TTC549 (cell line): ENCODE results near the gene WAC.
"Not testable (repeated sequence)": the region's sequence is repeated elsewhere in the genome, so short reads cannot be mapped to it uniquely, and the experiment has no call there.

Source experiments
- FAIRE-seq: peaks from 2 replicates; lab custom pipeline; 2012; peaks lifted over from hg19 to GRCh38; lab: Jason Lieb, UNC

The WAC gene

DNA sequence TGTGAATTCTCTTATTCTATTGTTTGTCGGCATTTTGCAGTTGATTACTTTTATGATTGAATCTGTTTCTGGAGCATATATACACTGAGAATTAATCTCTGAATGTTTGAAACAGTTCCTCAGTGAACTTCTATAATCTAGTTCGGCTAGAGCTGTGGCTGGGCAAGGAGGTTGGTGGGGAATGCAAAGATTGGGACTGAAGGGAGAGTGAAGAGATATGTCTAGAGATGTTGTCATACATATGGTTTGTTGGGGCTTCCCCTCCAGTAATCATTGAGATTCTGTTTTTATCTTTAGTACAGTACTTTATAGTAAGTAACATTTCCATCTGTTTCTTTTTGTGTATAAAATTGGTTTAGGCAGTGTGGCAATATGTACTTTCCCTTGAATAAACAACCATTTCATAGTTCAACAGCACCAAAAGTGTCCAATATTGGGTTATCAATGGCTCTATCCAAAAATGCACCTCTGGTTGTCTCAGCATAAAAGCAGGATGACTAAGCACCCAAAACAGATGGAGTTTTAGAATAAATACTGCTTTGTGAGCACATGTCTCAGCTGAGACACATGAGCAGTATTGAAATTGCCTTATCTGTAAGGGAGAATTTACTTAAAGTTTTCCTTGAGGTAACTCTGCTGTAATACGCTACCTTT lies 36.7 kb downstream of the WAC start:
- no peak for FAIRE-seq

DNA sequence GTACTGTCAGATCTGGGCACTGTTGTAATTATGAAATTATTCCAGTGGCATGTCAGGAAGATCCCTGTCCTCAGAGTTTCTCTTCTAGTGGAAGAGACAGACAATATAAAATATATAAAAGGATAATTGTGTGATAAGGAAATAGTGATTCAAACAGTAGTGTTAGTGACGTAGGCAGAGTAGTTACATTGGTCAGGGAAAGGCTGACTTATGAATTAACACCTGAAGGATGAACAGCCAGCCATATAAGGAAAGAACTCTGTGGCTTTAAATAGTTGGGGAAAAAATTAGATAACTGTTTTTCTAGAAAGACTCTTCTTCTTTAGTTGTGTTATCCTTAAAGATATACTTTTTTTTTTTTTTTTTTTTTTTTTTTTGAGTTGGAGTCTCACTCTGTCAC lies 37.7 kb downstream of the WAC start:
- no peak for FAIRE-seq

DNA sequence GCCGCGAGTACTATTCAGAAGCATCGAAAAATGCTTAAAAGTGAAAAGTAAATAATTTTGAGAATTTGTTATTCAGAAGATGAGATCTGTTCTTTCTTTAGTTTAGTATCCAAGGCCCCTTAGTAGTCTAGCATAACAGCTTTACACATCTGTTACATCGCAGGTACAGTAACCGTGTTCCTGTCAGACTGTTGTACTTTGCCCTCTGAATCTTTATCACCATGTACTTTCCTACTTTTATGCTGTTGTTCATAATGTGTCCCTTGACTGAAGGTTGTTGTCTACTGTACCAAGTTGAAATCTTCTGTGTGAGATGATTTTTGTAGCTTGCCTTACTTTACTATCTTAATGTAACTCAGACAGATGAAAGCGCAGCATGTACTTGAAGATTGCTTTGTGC lies 38.3 kb downstream of the WAC start:
- FAIRE-seq = no peak

DNA sequence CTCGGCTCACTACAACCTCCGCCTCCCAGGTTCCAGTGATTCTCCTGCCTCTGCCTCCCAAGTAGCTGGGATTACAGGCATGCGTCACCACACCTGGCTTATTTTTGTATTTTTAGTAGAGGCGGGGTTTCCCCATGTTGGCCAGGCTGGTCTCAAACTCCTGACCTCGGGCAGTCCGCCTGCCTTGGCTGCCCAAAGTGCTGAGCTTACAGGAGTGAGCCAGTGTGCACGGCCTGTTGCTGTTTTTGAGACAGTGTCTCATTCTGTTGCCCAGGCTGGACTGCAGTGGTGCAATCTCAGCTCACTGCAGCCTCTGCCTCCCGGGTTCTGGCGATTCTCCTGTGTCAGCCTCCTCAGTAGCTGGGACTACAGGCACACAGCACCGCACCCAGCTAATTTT lies 41.3 kb downstream of the WAC start:
- FAIRE-seq = not testable (repeated sequence)

DNA sequence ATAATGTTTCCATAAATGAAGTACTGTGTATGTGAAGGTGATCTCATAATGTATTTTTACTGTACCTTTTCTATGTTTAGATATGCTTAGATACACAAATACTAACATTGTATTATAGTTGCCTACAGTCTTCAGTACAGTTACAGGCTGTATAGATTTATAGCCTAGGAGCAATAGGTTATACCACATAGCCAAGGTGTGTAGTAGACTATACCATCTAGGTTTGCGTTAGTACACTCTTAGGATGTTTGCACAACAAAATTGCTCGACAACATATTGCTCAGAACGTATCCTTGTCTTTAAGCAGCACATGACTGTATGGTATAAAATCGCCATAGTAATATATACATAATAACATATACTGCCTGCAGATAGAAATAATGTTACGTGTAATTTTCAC lies 42.9 kb downstream of the WAC start:
- no peak for FAIRE-seq

DNA sequence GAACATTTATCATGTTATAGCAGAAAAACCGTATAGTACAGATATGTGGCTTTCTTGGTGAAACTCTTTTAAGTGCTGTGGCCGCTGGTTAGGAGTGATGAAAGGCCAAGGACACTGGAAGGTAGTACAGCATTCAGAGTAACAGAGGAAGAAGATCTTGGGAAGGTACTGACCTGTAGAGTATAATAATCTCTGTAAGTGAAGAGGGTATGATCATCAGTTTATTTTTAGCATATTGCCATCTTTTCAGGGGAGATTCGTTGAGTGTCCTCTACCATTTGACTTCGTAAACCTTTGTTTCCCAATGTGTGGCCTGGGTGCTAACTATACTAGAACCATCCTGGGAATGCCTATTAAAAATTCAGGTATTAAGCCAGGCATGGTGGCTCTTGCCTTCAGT lies 44.6 kb downstream of the WAC start:
- no peak for FAIRE-seq

DNA sequence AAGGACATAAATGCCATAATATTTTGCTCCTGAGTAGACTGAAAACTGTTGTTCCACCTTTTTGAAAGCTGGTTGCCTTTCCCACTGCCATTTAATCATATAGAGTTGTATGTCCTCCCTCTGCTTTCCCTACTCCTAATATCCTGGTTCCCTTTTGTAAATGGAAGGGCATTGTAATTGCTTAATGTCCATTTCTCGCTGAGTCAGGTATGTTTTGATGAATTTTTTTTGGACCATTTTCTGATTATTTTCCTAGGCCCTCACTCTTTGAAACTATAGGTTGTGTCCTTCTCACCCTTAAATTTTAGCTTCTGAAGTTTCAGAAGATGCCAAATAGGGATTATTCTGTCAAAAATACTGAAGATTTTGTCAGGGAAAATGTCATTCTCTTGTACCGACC lies 45.5 kb downstream of the WAC start:
- no peak for FAIRE-seq

DNA sequence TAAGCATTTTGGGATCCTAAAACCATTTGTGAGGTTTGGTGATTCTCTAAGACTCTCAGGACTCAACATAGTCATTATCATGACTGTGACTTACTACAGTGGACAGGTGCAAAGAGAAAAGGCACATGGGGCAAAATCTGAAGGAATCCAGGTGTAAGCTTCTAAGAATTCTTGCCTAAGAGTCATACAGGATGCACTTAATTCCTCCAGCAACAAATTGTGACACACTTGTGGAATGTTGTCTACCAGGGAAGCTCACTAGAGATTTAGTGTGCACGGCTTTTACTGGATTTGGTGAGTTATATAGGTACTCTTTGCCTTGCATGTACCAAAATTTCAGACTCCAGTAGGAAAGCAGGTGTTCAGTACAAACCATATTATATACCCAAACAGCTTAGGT lies 47.9 kb downstream of the WAC start:
- FAIRE-seq = no peak

DNA sequence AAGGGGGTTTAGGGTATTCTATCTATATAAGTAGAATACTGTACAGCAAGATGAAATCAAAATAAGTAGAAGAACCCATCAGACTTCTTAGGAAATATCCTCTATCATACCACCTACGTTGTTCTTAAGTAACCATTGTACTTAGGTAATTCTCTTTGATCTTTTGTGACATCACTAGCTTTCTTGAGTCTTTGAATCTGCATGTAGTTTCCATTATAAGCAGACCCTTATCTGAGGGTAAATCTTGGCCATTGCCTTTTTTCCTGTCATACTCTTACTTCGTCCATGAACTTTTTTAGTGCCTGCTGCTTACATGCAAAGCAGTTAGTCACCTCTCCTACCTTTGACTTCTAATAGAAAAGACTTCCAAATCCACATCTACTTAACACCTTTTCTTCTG lies 49.0 kb downstream of the WAC start:
- no peak for FAIRE-seq

DNA sequence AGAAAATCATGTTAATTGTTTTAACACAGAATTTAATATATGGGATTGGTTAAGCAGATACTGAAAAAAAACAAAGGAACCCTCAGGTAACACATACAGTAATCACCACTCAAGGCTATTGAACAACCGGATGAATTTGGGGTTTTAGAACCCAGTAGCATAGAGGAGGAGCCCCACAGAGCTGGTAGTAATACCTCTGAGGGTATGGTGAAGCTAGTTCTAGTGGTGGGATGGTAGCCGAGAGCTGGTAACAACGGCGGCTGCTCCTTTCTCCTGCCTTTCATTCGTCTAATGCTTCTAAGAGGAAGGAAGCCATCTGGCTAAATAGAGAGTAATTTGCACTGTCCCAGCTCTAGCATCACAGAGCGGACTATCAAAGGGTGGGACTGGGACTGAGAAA lies 52.2 kb downstream of the WAC start:
- no peak for FAIRE-seq

DNA sequence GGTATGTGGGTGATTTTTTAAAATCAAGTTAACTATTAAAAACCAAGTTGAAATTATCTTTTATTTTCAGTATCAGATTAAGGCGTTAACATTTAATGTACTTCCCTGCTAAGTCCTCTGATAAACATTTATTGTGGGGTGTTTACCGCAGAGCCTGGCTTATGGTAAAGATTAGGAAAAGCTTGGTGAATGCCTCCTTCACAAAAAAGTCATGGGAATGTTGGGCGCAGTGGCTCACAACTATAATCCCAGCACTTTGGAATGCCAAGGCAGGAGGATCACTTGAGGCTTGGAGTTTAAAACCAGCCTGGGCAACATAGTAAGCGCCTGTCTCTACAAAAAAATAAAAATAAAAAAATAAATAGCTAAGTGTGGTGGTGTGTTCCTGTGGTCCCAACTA lies 53.3 kb downstream of the WAC start:
- no peak for FAIRE-seq

DNA sequence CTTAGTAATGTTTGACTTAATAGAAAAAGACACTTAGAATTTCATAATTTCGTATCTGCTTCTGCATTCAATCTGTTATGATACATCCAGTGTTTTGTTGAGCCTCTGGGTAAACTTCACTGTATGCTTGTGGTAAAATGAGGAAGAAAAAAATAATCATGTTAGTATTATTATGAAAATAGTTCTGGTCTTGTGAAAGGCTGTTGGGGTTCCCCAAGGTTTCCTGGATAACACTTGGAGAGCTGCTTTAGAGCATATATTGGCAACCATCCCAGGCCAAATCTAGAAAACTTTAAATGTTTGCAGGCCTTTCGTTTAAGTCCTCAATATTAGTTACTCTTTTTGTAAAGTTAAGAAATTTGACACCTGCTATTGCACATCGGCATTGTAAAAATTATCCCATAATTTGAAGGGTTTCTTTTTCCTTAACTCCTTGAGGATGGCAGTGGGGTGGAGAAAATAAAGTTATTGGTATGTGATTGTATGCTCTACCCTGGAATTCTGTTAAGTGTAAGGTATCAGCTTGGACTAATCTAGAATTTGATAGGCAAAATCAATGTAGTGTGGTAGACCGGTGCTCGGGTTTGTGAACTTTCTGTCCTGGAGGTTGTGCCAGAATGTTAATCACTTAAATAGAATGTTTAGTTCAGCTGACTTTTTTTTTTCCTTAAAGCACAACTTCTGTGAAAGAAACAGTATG lies 54.5 kb downstream of the WAC start:
- no peak for FAIRE-seq

DNA sequence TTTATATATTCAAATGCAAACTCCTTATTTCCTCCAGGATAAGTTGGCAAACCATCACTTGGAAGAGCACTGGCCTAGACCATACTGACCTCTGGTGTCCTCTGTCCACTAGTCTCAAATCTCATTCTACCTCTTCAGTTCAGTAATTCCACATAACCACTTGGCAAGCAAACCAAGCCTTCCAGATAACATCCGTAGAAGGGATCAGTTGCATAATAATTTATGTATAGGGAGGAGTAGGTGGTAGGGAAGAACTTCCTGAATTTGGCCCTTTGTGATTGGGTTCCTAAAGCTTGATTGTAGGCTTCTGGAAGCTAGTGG lies 55.0 kb downstream of the WAC start:
- FAIRE-seq = no peak

DNA sequence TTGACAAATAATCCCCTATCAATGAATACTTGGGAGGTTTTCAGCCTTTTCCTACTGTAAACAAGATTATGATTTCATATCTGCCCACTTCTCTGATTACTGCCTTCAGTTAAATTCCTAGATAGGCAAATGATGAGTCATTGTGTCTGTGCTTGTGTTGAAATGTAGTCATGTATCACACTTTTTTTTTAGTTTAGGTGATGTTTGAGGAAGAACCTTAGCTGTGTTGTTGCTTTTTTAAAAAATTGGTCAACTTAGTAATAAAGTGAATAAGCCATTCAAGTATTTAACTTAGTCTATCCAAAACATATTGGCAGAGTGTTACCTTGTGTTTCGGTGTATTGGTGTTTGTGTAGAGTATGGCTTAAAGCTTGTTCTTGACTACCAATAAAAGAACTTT lies 60.0 kb downstream of the WAC start:
- FAIRE-seq = no peak

DNA sequence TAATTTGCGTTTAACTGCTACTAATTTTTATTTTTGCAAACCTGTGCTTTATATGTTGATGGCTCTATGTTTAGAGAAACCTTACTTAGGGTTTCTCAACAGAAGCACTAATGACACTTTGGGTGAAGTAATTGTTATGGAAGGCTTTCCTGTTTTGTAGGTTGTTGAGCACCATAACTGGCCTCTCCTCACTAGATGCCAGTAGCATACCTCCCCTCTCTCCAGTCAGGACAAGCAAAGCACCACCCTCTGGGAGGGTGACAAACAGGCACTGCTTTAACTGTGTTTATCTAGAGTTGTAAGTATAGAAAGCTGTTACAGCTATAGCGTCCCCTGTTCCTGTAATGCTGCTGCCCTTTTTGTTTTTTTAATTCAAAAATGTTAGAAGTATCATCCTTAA lies 60.9 kb downstream of the WAC start:
- no peak for FAIRE-seq

DNA sequence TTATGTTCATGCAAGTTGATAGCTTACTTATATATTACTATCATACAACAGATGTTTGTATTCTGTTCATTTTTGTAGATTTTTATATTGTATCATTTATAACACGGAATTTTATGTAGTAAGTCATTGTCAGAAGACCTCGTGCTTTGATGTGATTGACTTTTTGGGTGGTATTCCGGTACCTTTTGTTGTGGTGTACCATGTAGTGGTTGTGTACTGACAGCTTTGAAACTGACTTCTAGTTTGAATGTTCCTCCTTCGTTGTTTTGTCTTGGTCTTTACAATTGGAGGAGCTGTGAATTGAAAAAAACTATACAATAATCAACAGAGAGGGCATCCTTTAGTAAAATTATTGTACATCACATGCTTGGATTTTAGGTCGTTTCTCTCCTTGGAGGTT lies 61.5 kb downstream of the WAC start:
- FAIRE-seq = no peak

DNA sequence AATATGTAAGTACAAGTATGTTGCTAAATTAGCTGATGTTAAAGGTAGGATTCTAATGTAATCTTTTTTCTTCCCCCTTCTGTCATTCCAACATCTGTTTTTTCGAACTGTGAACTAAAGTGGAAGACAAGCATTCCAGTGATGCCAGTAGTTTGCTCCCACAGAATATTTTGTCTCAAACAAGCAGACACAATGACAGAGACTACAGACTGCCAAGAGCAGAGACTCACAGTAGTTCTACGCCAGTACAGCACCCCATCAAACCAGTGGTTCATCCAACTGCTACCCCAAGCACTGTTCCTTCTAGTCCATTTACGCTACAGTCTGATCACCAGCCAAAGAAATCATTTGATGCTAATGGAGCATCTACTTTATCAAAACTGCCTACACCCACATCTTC lies 62.7 kb downstream of the WAC start:
- no peak for FAIRE-seq

DNA sequence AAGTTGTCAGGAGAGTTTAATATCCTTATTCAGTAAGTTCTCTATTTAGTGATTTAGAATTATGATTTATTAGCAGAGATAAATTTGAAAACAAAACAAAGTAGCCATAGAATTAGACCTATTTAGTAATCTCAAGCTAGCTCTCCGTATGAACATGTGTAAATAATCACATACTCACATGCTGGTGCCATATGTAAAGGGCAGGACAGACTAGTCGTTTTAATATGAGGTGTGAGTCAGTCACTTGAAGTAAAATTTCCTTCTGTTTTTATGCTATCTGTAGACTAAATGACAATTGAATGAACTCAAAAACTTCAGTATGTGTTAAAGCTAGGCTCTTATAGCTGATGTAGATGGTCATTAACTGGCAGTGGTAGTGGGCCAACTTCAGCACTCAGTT lies 67.1 kb downstream of the WAC start:
- FAIRE-seq = no peak

DNA sequence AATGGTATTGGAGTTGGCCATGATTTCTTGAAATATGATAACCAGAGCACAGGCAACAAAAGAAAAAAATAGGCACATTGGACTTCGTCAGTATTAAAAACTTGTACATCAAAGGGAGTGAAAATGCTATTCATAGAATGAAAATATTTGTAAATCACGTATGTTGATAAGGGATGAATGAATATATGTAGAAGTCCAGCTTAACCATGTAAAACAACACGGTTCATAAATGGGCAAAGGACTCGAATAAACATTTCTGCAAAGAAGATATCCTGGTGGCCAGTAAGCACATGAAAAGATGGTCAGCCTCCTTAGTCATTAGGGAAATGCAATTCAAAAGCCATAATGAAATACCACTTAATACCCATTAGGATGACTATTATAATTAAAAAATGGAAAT lies 68.1 kb downstream of the WAC start:
- FAIRE-seq = no peak

DNA sequence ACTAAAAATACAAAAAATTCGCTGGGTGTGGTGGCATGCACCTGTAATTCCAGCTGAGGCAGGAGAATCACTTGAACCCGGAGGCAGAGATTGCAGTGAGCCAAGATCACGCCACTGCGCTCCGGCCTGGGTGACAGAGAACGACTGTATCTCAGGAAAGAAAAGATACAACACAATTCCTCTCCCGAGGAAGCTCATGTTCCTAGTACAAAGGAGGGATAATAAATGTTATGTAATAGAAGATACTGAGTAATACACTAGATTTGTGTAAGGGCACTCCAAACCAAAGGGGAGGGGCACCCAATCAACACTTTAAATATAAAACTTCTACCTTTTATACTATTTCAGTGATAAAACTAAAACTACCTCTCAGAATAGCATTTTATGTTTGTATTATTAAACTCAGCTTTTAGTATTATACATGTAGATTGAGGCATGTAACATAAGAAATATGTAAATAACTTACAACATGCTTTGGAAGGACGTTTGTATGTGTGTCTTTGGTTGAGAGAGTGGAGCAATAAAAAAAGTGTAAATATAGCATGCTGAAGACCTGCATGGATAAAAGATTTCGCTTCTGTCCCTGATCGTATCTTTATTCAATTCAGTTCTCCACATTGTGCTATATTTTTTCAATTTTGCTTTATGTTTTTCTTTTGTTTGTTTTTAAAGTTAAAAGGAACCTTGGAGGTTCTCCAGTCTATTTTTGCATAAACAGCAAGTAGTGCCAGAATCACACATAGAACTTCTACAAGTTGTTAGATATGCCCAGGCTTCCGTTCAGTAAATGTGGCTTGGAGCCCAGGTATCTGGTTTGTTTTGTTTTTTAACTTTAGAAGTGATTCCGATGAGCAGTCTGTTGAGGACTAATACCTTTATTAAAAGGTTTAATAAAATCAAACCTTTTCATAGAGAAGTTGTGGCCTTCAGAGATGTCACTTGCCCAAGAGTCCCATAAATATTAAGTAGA lies 71.9 kb downstream of the WAC start:
- FAIRE-seq = no peak

DNA sequence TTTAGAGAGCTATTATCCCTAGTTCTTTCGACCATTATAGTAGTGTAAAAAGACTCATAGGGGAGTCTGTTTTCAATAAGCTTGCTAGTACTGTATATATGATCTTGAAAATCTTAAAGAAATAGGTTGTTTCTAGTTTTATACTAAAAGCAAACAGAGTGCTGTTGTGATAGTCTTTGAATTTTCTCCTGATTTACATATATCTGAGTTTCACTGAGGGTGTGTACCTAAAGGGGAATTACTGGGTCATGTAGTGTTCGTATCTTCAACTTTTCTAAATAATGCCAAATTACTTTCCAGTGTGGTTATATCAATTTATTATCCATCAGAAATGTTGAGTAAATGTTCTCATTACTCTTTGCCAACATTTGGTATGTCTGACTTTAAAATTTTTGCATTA lies 73.7 kb downstream of the WAC start:
- no peak for FAIRE-seq

DNA sequence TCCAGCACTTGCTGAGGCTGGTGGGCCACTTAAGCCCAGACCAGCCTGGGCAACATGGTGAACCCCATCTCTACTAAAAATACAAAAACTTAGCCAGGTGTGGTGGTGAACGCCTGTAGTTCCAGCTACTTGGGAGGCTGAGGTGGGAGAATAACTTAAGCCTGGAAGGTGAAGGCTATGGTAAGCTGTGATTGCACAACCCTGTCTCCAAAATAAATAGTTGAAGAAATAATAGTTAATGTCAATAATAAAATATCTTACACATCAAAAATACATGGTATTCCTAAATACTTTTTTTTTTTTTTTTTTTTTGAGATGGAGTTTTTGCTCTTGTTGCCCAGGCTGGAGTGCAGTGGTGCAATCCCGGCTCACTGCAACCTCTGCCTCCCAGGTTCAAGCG lies 76.7 kb downstream of the WAC start:
- FAIRE-seq = not testable (repeated sequence)

DNA sequence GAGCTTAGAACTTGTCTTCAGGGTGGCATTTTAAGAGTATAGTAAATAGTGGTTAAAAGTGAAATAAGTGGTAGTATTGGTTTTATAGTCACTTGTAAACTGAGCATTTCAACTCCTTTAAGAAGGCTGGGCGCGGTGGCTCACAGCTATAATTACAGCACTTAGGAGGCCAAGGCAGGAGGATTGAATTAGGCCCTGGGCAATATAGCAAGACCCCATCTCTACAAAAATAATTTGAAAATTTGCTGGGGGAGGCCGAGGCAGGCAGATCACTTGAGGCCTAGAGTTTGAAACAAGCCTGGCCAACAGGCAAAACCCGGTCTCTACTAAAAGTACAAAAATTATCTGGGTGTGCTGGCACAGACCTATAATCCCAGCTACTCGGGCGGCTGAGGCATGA lies 80.0 kb downstream of the WAC start:
- FAIRE-seq = no peak

DNA sequence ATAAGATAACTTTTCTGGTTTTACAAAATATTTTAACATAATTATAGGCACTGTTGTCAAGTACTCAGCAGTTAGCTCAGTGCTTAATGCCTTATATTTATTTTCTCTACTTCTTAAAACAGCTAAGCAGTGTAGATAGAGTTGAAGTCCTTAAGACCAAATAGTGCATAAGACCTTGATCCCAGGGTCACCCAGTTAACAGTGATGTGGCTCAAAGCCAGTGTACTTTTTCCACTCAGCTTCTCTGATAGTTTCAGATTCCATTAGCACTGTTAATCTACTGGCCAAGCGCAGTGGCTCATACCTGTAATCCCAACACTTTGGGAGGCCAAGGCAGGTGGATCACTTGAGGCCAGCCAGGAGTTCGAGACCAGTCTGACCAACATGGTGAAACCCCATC lies 83.6 kb downstream of the WAC start:
- no peak for FAIRE-seq
